ENCODE results near the gene TENM4.

GRCh38 chr11:78714539-78714938 lies 726.3 kb downstream of the TENM4 start:
- TF ChIP-seq CTCF (IDR thresholded peaks at IDR 0.05) (no peak), SIN3A (IDR thresholded peaks at IDR 0.05; ENCODE audit: borderline replicate concordance, insufficient read depth, low read depth, low read length) (no peak), REST (IDR thresholded peaks at IDR 0.05; ENCODE audit: insufficient read depth in 1 of 2, low read depth in 2 of 2, low read length in 1 of 2) (no peak), POLR2AphosphoS5 (IDR thresholded peaks at IDR 0.05; ENCODE audit: low read depth, low read length) (no peak)
